BLaER1 treated with 17β-estradiol and CSF1 and Interleukin-3, amounts not matched to agents 10 nM and 100 nM (cell line): Measurements from ENCODE around the gene ATAD2B.
"Not testable (repeated sequence)": the region's sequence is repeated elsewhere in the genome, so short reads cannot be mapped to it uniquely, and the experiment has no call there.

ENCODE experiments used
- H3K27ac ChIP-seq, 11 experiments: shearing (Covaris generic); formaldehyde crosslinking; 2 replicates each; pipeline ENCODE4 v1.8.1; 2022
- H3K27me3 ChIP-seq, 11 experiments: shearing (Covaris generic); formaldehyde crosslinking; 2 replicates each; pipeline ENCODE4 v1.8.1; 2022
- H3K36me3 ChIP-seq, 11 experiments: shearing (Covaris generic); formaldehyde crosslinking; 2 replicates each; pipeline ENCODE4 v1.8.1; 2022
- H3K4me1 ChIP-seq, 10 experiments: shearing (Covaris generic); formaldehyde crosslinking; 2 replicates each; pipeline ENCODE4 v1.8.1; 2022
- H3K4me2 ChIP-seq, 11 experiments: shearing (Covaris generic); formaldehyde crosslinking; 2 replicates each; pipeline ENCODE4 v1.8.1; 2022
- H3K4me3 ChIP-seq, 10 experiments: shearing (Covaris generic); formaldehyde crosslinking; 2 replicates each; pipeline ENCODE4 v1.8.1; 2022
- H3K9ac ChIP-seq, 11 experiments: shearing (Covaris generic); formaldehyde crosslinking; 2 replicates each; pipeline ENCODE4 v1.8.1; 2022
- H3K9me3 ChIP-seq, 11 experiments: shearing (Covaris generic); formaldehyde crosslinking; replicated peaks in 1 of 11; 2 replicates each; pipeline ENCODE4 v1.8.1; 2022
- H4K20me1 ChIP-seq, 11 experiments: shearing (Covaris generic); formaldehyde crosslinking; 2 replicates each; pipeline ENCODE4 v1.8.1; 2022
- Cebpa-rat ChIP-seq, 11 experiments: shearing (Covaris generic); IDR thresholded peaks; 2 replicates each; pipeline ENCODE4 v1.8.1; 2022

Gene ATAD2B

GRCh38 chr2:23734416-23734815 is 192.5 kb downstream of the ATAD2B start:
- Histone ChIP-seq H3K27me3 (no peaks in the 10 kb centered on the region), H3K4me3 (no peak overlapping the region), H3K9me3 (peaks cover 22 to 39% (median 33%) of the 10 kb centered on the region in 11 experiments), H3K9ac (no peak overlapping the region), H3K36me3 (peaks cover 28 to 62% (median 36%) of the 10 kb centered on the region in 11 experiments; a peak in 21 of 22 replicates), H3K4me2 (no peak overlapping the region), H4K20me1 (no peaks in the 10 kb centered on the region), H3K4me1 (no peaks in the 10 kb centered on the region), H3K27ac (no peak overlapping the region)
- no peak for TF ChIP-seq Cebpa-rat (IDR thresholded peaks at IDR 0.05)

DNA sequence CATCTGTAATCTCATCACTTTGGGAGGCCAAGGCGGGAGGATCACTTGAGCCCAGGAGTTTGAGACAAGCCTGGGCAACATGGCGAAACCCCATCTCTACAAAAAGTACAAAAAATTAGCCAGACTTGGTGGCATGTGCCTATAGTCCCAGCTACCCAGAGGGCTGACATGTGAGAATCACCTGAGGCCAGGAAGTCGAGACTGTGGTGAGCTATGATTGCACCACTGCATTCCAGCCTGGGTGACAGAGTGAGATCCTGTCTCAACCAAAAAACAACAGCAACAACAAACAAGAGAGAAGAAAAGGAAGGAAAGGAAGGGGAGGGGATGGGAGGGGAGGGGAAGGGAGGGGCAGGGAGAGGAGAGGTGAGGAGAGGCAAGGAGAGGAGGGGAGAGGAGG is 203.9 kb downstream of the ATAD2B start:
- not testable (repeated sequence) for H3K27ac ChIP-seq, H3K4me2 ChIP-seq, H3K9ac ChIP-seq, H3K27me3 ChIP-seq, H4K20me1 ChIP-seq, H3K4me3 ChIP-seq
- peaks cover 0 to 16% (median 0%) of the 10 kb centered on the region in 10 experiments; a peak in 4 of 20 replicates for H3K4me1 ChIP-seq
- peaks cover 22 to 78% (median 44%) of the 10 kb centered on the region in 11 experiments; a peak in 21 of 22 replicates for H3K36me3 ChIP-seq
- H3K9me3 ChIP-seq, result peaks cover 30 to 47% (median 39%) of the 10 kb centered on the region in 11 experiments

GRCh38 chr2:23722255-23722654 is 204.7 kb downstream of the ATAD2B start:
- peaks cover 22 to 77% (median 44%) of the 10 kb centered on the region in 11 experiments; a peak in 21 of 22 replicates for H3K36me3 ChIP-seq
- TF ChIP-seq Cebpa-rat (IDR thresholded peaks at IDR 0.05), result no peak
- H3K4me2 ChIP-seq, result no peak overlapping the region
- H3K27me3 ChIP-seq, result no peaks in the 10 kb centered on the region
- H3K27ac ChIP-seq, result no peak overlapping the region
- no peaks in the 10 kb centered on the region; a peak in 1 of 22 replicates for H4K20me1 ChIP-seq
- H3K4me1 ChIP-seq, result peaks cover 0 to 16% (median 0%) of the 10 kb centered on the region in 10 experiments; a peak in 4 of 20 replicates
- no peak overlapping the region for H3K9ac ChIP-seq
- no peak overlapping the region for H3K4me3 ChIP-seq
- peaks cover 30 to 47% (median 39%) of the 10 kb centered on the region in 11 experiments for H3K9me3 ChIP-seq

DNA sequence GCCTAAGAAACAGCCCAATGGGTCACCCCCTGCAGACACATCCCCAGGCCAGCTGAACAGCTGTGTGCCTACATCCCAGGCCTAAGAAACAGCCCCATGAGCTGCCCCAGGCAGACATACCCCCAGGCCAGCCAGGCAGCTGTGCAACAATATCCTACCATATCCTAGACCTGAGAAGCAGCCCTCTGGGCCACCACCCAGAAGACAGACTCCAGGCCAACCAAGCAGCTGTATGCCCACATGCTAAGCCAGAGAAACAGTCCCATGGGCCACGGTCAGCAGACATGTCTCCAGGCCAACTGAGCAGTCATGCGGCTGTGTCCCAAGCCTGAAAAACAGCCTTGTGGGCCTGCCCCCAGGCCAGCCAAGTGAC is 205.5 kb downstream of the ATAD2B start:
- Histone ChIP-seq H3K9me3 (peaks cover 30 to 47% (median 39%) of the 10 kb centered on the region in 11 experiments), H4K20me1 (no peaks in the 10 kb centered on the region; a peak in 1 of 22 replicates), H3K4me2 (no peak overlapping the region), H3K4me3 (no peak overlapping the region), H3K36me3 (peaks cover 28 to 78% (median 41%) of the 10 kb centered on the region in 11 experiments; a peak in 21 of 22 replicates), H3K4me1 (peaks cover 0 to 21% (median 1%) of the 10 kb centered on the region in 10 experiments; a peak in 7 of 20 replicates), H3K27ac (no peak overlapping the region), H3K27me3 (no peaks in the 10 kb centered on the region), H3K9ac (no peak overlapping the region)
- no peak for TF ChIP-seq Cebpa-rat (IDR thresholded peaks at IDR 0.05)

DNA sequence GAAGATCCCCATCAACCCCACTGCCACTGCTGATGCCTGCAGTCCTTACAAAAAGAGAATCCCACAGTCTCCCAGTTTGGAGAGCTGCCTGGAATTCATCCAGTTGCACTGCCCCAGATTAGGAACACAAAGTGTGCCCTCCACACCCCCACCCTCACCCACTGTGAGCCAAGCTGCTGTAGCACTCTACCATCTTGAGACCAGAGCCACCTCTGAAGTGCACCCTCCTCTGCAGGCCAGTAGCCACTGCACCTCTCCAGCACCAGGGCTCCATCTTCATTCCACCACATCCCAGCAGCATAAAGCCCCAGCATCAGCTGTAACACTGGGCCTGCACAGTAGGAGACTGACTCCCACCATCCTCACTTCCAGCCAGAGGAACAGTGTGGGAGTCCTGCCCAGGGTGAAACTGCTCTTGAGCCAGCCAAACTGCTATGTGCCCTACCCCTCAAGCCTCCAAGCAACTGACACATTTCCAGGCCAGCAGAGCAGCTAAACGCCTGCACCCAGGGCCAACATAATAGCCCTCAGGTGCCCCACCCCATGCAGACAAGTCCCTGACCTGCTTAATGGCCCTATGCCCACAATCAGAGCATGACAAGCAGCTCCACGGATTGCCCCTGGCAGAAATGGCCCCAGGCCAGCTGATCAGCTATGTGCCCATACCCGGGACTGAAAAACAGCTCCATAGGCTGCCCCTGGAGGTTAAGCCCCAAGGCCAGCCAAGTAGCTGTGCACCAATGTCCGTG is 206.0 kb downstream of the ATAD2B start:
- no peak for TF ChIP-seq Cebpa-rat (IDR thresholded peaks at IDR 0.05)
- Histone ChIP-seq H3K4me1 (peaks cover 0 to 26% (median 2%) of the 10 kb centered on the region in 10 experiments; a peak in 7 of 20 replicates), H3K4me3 (no peak overlapping the region), H3K27ac (no peak overlapping the region), H3K36me3 (peaks cover 23 to 72% (median 37%) of the 10 kb centered on the region in 11 experiments; a peak in 21 of 22 replicates), H3K9me3 (peaks cover 30 to 43% (median 39%) of the 10 kb centered on the region in 11 experiments), H3K9ac (no peak overlapping the region), H4K20me1 (no peaks in the 10 kb centered on the region; a peak in 1 of 22 replicates), H3K4me2 (no peak overlapping the region), H3K27me3 (no peaks in the 10 kb centered on the region)

- TF ChIP-seq Cebpa-rat (IDR thresholded peaks at IDR 0.05), result no peak
Measured at GRCh38 chr2:23719716-23720115, 207.2 kb downstream of the ATAD2B start.

DNA sequence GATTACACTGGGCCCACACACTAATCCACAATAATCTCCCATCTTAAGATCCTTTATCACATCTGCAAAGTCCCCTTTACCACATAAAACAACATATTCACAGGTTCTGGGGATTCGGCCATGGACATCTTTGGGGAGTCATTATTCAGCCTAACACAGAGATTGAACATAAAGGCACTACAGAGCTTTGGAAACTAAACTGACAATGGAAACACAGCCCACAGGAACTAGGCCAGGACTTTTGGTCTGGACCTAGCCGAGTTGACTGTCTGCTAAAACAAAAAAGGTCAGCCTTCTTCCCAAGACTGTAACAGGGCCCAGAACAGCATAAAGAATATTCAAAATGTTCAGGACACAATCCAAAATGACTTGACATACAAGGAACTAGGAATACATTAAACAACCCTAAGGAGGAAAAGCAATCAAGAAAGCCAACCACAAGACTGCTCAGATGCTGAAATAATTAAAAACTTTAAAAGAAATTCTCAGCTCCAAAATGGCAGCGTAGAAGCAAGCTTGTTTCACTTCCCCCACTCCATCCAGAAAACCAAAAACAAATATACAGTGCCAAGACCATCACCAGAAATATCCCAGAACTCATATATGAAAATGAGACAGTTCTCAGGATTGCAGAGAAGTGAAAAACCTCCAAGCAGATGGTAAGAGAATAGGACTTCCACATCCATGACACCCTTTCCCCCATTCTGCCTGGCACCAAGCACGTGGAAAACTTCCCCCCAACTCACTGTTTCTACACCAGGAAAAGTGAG is 207.8 kb downstream of the ATAD2B start:
- Histone ChIP-seq H4K20me1 (no peaks in the 10 kb centered on the region; a peak in 1 of 22 replicates), H3K4me1 (peaks cover 0 to 26% (median 2%) of the 10 kb centered on the region in 10 experiments; a peak in 7 of 20 replicates), H3K27ac (no peak overlapping the region), H3K9me3 (peaks cover 26 to 31% (median 28%) of the 10 kb centered on the region in 11 experiments), H3K36me3 (peaks cover 19 to 68% (median 28%) of the 10 kb centered on the region in 11 experiments; a peak in 21 of 22 replicates), H3K9ac (no peak overlapping the region), H3K27me3 (no peaks in the 10 kb centered on the region), H3K4me3 (no peak overlapping the region), H3K4me2 (peak overlapping the region in 3 of 11 experiments; percentile 2 to 35 (median 31); a peak in 5 of 22 replicates)
- no peak for TF ChIP-seq Cebpa-rat (IDR thresholded peaks at IDR 0.05)

More at GRCh38 chr2:23719716-23720115, 207.2 kb downstream of the ATAD2B start:
- H3K4me1 ChIP-seq, result peaks cover 0 to 26% (median 2%) of the 10 kb centered on the region in 10 experiments; a peak in 7 of 20 replicates
- H4K20me1 ChIP-seq, result no peaks in the 10 kb centered on the region; a peak in 1 of 22 replicates
- H3K4me2 ChIP-seq, result peak overlapping the region in 2 of 11 experiments; percentile 31 to 35; a peak in 6 of 22 replicates
- no peak overlapping the region for H3K9ac ChIP-seq
- H3K36me3 ChIP-seq, result peaks cover 19 to 72% (median 34%) of the 10 kb centered on the region in 11 experiments; a peak in 21 of 22 replicates
- H3K4me3 ChIP-seq, result no peak overlapping the region
- H3K9me3 ChIP-seq, result peaks cover 30 to 36% (median 33%) of the 10 kb centered on the region in 11 experiments
- H3K27ac ChIP-seq, result no peak overlapping the region
- H3K27me3 ChIP-seq, result no peaks in the 10 kb centered on the region

DNA sequence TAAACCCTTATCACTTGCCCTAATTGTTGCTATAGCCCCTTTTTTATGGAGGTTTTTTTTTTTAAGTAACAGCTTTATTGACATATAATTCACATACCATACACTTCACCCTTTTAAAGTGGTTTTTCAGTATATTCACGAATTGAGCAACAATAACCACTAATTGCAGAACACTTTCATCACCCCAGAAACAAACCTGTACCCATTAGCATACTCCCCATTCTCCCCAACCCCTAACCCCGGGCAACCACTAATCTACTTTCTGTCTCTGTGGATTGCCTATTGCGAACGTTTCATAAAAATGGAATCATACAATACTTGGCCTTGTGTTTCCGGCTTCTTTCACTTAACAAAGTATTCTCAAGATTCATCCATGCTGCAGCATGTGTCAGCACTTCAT is 213.6 kb downstream of the ATAD2B start:
- H3K4me1 ChIP-seq, result peaks cover 0 to 10% (median 0%) of the 10 kb centered on the region in 10 experiments; a peak in 7 of 20 replicates
- H3K27me3 ChIP-seq, result no peaks in the 10 kb centered on the region
- H3K4me3 ChIP-seq, result no peak overlapping the region
- H3K9ac ChIP-seq, result no peak overlapping the region
- no peak overlapping the region for H3K4me2 ChIP-seq
- H3K9me3 ChIP-seq, result no peaks in the 10 kb centered on the region
- no peak for TF ChIP-seq Cebpa-rat (IDR thresholded peaks at IDR 0.05)
- no peaks in the 10 kb centered on the region for H4K20me1 ChIP-seq
- H3K27ac ChIP-seq, result no peak overlapping the region
- peaks cover 0 to 59% (median 9%) of the 10 kb centered on the region in 11 experiments; a peak in 11 of 22 replicates for H3K36me3 ChIP-seq

GRCh38 chr2:23712756-23713151 is 214.2 kb downstream of the ATAD2B start:
- Histone ChIP-seq H4K20me1 (no peaks in the 10 kb centered on the region), H3K27me3 (no peaks in the 10 kb centered on the region), H3K36me3 (peaks cover 0 to 61% (median 12%) of the 10 kb centered on the region in 11 experiments; a peak in 12 of 22 replicates), H3K9ac (no peak overlapping the region), H3K27ac (no peak overlapping the region), H3K9me3 (no peaks in the 10 kb centered on the region), H3K4me1 (peaks cover 0 to 10% (median 0%) of the 10 kb centered on the region in 10 experiments; a peak in 7 of 20 replicates), H3K4me2 (no peak overlapping the region), H3K4me3 (no peak overlapping the region)
- TF ChIP-seq Cebpa-rat (IDR thresholded peaks at IDR 0.05), result no peak
